ENCODE measurements around the gene HOXB6.

DNA sequence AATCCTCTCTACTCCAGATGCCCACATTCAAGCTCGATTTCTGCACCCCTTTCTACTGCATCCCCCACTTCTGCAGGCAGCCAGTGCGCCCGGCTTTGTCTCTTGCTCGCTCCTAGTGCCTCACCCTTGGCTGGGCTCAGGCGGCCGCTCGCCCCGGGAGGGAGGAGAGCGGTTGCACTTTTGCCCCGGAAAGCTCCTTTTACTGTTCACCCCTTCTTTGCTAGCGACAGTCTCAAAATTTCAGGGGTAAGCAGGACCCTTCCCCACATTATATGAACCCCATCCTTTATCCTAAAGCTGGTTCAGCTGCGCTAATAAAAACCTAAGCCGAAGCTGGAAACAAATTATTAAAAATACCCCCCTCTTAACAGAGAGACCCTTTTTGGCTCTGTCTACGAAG lies 12.2 kb downstream of the HOXB6 start:
- no peak for TF ChIP-seq EZH2 (IDR thresholded peaks at IDR 0.05)
- TF ChIP-seq, protein P1, sequence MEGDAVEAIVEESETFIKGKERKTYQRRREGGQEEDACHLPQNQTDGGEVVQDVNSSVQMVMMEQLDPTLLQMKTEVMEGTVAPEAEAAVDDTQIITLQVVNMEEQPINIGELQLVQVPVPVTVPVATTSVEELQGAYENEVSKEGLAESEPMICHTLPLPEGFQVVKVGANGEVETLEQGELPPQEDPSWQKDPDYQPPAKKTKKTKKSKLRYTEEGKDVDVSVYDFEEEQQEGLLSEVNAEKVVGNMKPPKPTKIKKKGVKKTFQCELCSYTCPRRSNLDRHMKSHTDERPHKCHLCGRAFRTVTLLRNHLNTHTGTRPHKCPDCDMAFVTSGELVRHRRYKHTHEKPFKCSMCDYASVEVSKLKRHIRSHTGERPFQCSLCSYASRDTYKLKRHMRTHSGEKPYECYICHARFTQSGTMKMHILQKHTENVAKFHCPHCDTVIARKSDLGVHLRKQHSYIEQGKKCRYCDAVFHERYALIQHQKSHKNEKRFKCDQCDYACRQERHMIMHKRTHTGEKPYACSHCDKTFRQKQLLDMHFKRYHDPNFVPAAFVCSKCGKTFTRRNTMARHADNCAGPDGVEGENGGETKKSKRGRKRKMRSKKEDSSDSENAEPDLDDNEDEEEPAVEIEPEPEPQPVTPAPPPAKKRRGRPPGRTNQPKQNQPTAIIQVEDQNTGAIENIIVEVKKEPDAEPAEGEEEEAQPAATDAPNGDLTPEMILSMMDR (IDR thresholded peaks at IDR 0.05 in 2 of 3, conservative IDR thresholded peaks at IDR 0.05 in 1 of 3; ENCODE audit: borderline replicate concordance in 1 of 3, insufficient read depth in 1 of 3, low read depth in 2 of 3, low read length in 2 of 3), result no peak
- TF ChIP-seq JUND (IDR thresholded peaks at IDR 0.05), result no peak
- TF ChIP-seq ZFX (IDR thresholded peaks at IDR 0.05), result no peak
- TF ChIP-seq ZNF274 (IDR thresholded peaks at IDR 0.05; ENCODE audit: low read depth, low read length), result no peak
- TF ChIP-seq, protein P2, sequence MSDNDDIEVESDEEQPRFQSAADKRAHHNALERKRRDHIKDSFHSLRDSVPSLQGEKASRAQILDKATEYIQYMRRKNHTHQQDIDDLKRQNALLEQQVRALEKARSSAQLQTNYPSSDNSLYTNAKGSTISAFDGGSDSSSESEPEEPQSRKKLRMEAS (IDR thresholded peaks at IDR 0.05), result no peak
- no peak for TF ChIP-seq POLR2A (IDR thresholded peaks at IDR 0.05; ENCODE audit: borderline replicate concordance, extremely low read depth, insufficient read depth, insufficient read length)
- no peak for TF ChIP-seq CBX3 (IDR thresholded peaks at IDR 0.05; ENCODE audit: low read depth)
- no peak for TF ChIP-seq EZH2phosphoT487 (IDR thresholded peaks at IDR 0.05; ENCODE audit: borderline replicate concordance)
